Spleen (tissue), 7 donors: Measurements from ENCODE around the gene SLC16A14.

Source experiments
- POLR2A ChIP-seq, 3 donors: fragments of 450-650 bp; IDR thresholded peaks; one replicate each; pipeline ENCODE4 v1.5.1; 2017; ENCODE audit warnings: antibody characterized with exemption in 3 of 3, mild to moderate bottlenecking in 1 of 3
- TF ChIP-seq, protein P1 (sequence below), 11 experiments: fragments of 200-600 bp in 7 of 11; fragments of 450-650 bp in 4 of 11; sonication (generic) in 4 of 11; IDR thresholded peaks in 8 of 11; conservative IDR thresholded peaks in 3 of 11; 1 replicate in 7 of 11; 2 replicates in 4 of 11; pipeline versions ENCODE4 v1.4.0 to v1.8.0; 2016 to 2021; ENCODE audit warnings: antibody characterized with exemption in 11 of 11, inconsistent platforms in 4 of 11, mild to moderate bottlenecking in 1 of 11
- donor health status: DM: no; HTN: no; CAD: no; lungs with moderate emphysema.
- donor health status: DM: no; HTN: no; CAD: no.
- donor health status: DM: no; HTN: no; CAD: no.

DNA sequence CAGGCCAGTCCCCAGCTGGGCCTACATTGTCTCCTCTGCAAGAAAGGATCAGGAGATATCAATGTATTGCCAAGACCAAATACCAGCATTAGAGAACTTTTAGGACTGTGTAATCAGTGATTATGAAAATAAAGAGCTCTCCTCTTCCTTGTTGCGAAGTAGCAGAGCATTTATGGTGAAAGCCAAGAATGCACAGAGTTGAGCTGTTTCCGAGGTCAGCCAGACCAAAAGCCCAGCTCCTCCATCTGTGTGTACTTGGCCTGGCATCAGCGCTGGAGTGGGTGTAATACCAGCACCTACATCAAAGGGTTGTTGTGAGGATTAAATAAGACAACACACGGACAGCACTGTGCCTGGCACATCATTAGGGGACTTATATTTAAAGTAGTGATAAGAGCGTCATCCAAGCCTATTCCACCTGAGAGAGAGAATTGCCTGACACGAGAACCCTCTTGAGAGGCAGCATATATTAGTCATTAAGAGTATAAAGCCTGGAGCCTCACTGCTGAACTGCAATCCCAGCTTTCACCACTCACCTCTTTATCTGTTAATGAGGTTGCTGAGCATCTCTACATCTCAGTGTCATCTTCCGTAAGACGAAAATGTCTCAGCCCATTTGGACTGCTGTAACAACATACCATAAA lies 7.4 kb upstream of the SLC16A14 start:
- TF ChIP-seq, protein P1, sequence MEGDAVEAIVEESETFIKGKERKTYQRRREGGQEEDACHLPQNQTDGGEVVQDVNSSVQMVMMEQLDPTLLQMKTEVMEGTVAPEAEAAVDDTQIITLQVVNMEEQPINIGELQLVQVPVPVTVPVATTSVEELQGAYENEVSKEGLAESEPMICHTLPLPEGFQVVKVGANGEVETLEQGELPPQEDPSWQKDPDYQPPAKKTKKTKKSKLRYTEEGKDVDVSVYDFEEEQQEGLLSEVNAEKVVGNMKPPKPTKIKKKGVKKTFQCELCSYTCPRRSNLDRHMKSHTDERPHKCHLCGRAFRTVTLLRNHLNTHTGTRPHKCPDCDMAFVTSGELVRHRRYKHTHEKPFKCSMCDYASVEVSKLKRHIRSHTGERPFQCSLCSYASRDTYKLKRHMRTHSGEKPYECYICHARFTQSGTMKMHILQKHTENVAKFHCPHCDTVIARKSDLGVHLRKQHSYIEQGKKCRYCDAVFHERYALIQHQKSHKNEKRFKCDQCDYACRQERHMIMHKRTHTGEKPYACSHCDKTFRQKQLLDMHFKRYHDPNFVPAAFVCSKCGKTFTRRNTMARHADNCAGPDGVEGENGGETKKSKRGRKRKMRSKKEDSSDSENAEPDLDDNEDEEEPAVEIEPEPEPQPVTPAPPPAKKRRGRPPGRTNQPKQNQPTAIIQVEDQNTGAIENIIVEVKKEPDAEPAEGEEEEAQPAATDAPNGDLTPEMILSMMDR (IDR thresholded peaks at IDR 0.05 in 8 of 11, conservative IDR thresholded peaks at IDR 0.05 in 3 of 11), result no peak
- TF ChIP-seq POLR2A (IDR thresholded peaks at IDR 0.05), result no peak
